ENCODE results near the gene OSBPL5.

- no peak for TF ChIP-seq CTCF (IDR thresholded peaks at IDR 0.05; ENCODE audit: low read depth, low read length, poor library complexity, severe bottlenecking)
- no peak for TF ChIP-seq EZH2phosphoT487 (IDR thresholded peaks at IDR 0.05; ENCODE audit: borderline replicate concordance, low read length)
Measured at GRCh38 chr11:3139086-3139440, 26.0 kb downstream of the OSBPL5 start.
